ENCODE results near the gene DSCAM. TPM values are rescaled to one million over a fixed set of nuclear protein-coding genes. Genes with fewer than 3 reads are reported as not detected.

The DSCAM gene
- total RNA-seq, 1 experiment from 2014 or later: not detected

GRCh38 chr21:40871099-40871498, 24.1 kb upstream of the DSCAM start:
- intact Hi-C loops (cut with micrococcal nuclease): no loop called here

More at GRCh38 chr21:40871099-40871498, 24.1 kb upstream of the DSCAM start:
- no peak overlapping the region for H3K4me3 ChIP-seq (replicated peaks in 1 of 2; ENCODE audit: low read depth in 1 of 2, low read length in 2 of 2)
- no peak overlapping the region for H3K27ac ChIP-seq (ENCODE audit: low read depth, low read length)
- ChIA-PET POLR2A (no interaction called here), CTCF (no interaction called here), RAD21 (ENCODE audit: low non-redundant PET in 1 of 2, low total read pairs in 2 of 2, uncharacterized antibody in 2 of 2, unreplicated experiment in 2 of 2) (no interaction called here)
- H2AFZ ChIP-seq (ENCODE audit: low read depth, low read length, poor library complexity, severe bottlenecking): no peak overlapping the region
- peaks cover 15 to 21% of the 10 kb centered on the region in 2 experiments; a peak in 3 of 4 replicates for H3K9me3 ChIP-seq (ENCODE audit: control insufficient read depth in 1 of 2, insufficient read depth in 1 of 2, low read depth in 1 of 2, low read length in 2 of 2)
- H3K9ac ChIP-seq (ENCODE audit: low read length): no peak overlapping the region
- H3K9me2 ChIP-seq (ENCODE audit: insufficient read depth): no peaks in the 10 kb centered on the region
- DNase-seq (ENCODE audit: low read depth, low spot score) (no peak), ATAC-seq (no peak)
- H4K20me1 ChIP-seq (ENCODE audit: insufficient read depth): no peaks in the 10 kb centered on the region
- H3K4me1 ChIP-seq (ENCODE audit: control insufficient read depth in 1 of 2, insufficient read depth in 2 of 2, low read length in 2 of 2): no peaks in the 10 kb centered on the region
- H3K79me2 ChIP-seq (ENCODE audit: insufficient read depth, low read length): no peaks in the 10 kb centered on the region
- no TSS peak for BruUV-seq (replicated peaks)
- H3K27me3 ChIP-seq (ENCODE audit: insufficient read depth, low read length): no peaks in the 10 kb centered on the region
- no peaks in the 10 kb centered on the region for H3K36me3 ChIP-seq (ENCODE audit: control insufficient read depth in 1 of 2, insufficient read depth in 2 of 2, low read length in 2 of 2)
- TF ChIP-seq JUND (IDR thresholded peaks at IDR 0.05): no peak
- no peak for TF ChIP-seq SIN3A (IDR thresholded peaks at IDR 0.05; ENCODE audit: low read depth)
- TF ChIP-seq, protein P1, sequence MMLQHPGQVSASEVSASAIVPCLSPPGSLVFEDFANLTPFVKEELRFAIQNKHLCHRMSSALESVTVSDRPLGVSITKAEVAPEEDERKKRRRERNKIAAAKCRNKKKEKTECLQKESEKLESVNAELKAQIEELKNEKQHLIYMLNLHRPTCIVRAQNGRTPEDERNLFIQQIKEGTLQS (IDR thresholded peaks at IDR 0.05): no peak
- no peak for TF ChIP-seq SP1 (IDR thresholded peaks at IDR 0.05; ENCODE audit: low read depth)
- TF ChIP-seq ZNF274 (IDR thresholded peaks at IDR 0.05; ENCODE audit: low read depth, low read length): no peak
- TF ChIP-seq TCF7L2 (IDR thresholded peaks at IDR 0.05; ENCODE audit: borderline replicate concordance, extremely low read depth, insufficient read depth, insufficient read length): no peak
- TF ChIP-seq POLR2A (IDR thresholded peaks at IDR 0.05; ENCODE audit: borderline replicate concordance, extremely low read depth, insufficient read depth, insufficient read length): no peak
- TF ChIP-seq, protein P2, sequence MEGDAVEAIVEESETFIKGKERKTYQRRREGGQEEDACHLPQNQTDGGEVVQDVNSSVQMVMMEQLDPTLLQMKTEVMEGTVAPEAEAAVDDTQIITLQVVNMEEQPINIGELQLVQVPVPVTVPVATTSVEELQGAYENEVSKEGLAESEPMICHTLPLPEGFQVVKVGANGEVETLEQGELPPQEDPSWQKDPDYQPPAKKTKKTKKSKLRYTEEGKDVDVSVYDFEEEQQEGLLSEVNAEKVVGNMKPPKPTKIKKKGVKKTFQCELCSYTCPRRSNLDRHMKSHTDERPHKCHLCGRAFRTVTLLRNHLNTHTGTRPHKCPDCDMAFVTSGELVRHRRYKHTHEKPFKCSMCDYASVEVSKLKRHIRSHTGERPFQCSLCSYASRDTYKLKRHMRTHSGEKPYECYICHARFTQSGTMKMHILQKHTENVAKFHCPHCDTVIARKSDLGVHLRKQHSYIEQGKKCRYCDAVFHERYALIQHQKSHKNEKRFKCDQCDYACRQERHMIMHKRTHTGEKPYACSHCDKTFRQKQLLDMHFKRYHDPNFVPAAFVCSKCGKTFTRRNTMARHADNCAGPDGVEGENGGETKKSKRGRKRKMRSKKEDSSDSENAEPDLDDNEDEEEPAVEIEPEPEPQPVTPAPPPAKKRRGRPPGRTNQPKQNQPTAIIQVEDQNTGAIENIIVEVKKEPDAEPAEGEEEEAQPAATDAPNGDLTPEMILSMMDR (IDR thresholded peaks at IDR 0.05 in 2 of 3, conservative IDR thresholded peaks at IDR 0.05 in 1 of 3; ENCODE audit: borderline replicate concordance in 1 of 3, insufficient read depth in 1 of 3, low read depth in 2 of 3, low read length in 2 of 3): no peak
- TF ChIP-seq YY1 (IDR thresholded peaks at IDR 0.05; ENCODE audit: extremely low read depth, insufficient replicate concordance, low read depth, low read length): no peak
- TF ChIP-seq EZH2phosphoT487 (IDR thresholded peaks at IDR 0.05; ENCODE audit: borderline replicate concordance): no peak
- no peak for TF ChIP-seq CBX3 (IDR thresholded peaks at IDR 0.05; ENCODE audit: low read depth)
- TF ChIP-seq POLR2AphosphoS5 (IDR thresholded peaks at IDR 0.05; ENCODE audit: low read depth, low read length): no peak
- TF ChIP-seq, protein P3, sequence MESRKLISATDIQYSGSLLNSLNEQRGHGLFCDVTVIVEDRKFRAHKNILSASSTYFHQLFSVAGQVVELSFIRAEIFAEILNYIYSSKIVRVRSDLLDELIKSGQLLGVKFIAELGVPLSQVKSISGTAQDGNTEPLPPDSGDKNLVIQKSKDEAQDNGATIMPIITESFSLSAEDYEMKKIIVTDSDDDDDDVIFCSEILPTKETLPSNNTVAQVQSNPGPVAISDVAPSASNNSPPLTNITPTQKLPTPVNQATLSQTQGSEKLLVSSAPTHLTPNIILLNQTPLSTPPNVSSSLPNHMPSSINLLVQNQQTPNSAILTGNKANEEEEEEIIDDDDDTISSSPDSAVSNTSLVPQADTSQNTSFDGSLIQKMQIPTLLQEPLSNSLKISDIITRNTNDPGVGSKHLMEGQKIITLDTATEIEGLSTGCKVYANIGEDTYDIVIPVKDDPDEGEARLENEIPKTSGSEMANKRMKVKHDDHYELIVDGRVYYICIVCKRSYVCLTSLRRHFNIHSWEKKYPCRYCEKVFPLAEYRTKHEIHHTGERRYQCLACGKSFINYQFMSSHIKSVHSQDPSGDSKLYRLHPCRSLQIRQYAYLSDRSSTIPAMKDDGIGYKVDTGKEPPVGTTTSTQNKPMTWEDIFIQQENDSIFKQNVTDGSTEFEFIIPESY (IDR thresholded peaks at IDR 0.05; ENCODE audit: extremely low read depth, insufficient replicate concordance, low read length): no peak
- no peak for TF ChIP-seq EGR1 (IDR thresholded peaks at IDR 0.05; ENCODE audit: low read depth)
- no peak for TF ChIP-seq RAD21 (IDR thresholded peaks at IDR 0.05; ENCODE audit: low read depth)
- TF ChIP-seq EZH2 (IDR thresholded peaks at IDR 0.05): no peak
- TF ChIP-seq ZFX (IDR thresholded peaks at IDR 0.05): no peak
- no peak for TF ChIP-seq SRF (IDR thresholded peaks at IDR 0.05; ENCODE audit: low read depth)
- no peak for TF ChIP-seq REST (IDR thresholded peaks at IDR 0.05; ENCODE audit: low read depth)
- H3K4me2 ChIP-seq (ENCODE audit: low read length): no peak overlapping the region

Data from HCT116 (cell line).